GM18909 (cell line): ENCODE measurements around the gene BICDL1.

Experiments
- ATAC-seq: cut with Tn5 transposase; IDR thresholded peaks from one replicate; pipeline ENCODE4 v1.9.1; 2021; ENCODE audit warnings: mild to moderate bottlenecking; ENCODE audit not compliant: unreplicated experiment, poor library complexity

Gene BICDL1

DNA sequence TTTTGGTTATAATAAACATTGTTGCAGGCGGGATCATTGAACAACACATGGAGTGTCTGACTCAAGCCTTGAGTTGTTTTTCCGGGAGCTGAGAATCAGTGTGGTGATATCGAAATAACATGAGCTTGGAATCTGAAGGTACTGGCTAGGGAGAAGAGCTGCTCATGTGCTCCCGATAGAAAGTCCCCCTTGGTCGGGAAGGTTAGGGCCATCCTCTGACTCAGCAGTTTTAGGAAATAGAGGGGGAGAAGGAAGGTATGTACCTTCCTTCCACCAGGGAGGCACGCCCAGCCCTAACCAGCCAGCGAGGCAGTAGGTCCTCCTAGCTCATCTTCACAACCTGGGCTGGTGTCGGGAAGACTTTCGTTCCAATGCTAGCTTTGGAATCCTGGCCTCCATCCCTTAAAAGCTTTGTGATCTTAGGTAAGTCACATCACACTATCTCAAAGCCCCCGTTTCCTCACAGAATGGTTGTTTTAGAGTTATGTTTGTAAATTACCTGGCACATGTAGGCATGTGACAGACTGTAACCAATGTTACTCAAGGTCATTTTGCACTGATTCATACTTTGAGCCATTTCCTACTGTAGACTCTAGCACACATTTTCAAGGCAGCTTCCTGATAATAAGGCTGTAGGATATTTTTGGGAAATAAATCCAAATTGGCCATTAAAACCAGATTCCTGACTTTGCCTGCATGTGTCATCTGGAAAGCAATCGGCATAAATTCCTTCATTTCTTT lies 129.5 kb downstream of the BICDL1 start:
- ATAC-seq = no peak

DNA sequence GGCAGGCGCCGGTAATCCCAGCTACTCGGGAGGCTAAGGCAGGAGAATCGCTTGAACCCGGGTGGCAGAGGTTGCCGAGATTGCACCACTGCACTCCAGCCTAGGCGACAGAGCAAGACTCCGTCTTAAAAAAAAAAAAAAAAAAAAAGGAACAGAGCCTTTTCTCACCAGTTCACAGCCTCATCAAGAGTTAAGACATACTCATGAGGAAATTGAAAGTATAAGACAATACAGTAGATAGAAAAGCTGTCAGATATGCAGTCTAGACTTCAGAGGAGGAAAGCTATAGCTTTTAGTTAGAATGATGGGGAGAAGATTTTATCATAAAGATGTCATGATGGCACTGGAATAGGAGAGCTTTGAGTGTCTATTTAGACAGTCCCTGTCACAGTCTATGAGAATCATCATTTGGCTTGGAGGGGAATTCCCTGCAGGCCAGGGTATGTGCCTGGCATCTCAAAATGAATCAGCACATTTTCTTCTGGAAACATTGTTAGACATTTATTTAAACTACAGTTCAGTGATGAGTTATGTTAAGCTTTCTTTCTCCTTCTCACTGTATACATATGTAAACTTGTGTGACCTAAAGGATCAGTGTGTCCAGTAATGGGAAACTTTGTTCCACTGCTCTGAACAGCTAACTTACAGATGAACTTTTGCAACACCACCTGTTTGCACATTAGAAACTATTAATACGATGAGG lies 130.4 kb downstream of the BICDL1 start:
- no peak for ATAC-seq

- no peak for ATAC-seq
These were observed 132.3 kb downstream of the BICDL1 start for GRCh38 chr12:120121343-120121742.

DNA sequence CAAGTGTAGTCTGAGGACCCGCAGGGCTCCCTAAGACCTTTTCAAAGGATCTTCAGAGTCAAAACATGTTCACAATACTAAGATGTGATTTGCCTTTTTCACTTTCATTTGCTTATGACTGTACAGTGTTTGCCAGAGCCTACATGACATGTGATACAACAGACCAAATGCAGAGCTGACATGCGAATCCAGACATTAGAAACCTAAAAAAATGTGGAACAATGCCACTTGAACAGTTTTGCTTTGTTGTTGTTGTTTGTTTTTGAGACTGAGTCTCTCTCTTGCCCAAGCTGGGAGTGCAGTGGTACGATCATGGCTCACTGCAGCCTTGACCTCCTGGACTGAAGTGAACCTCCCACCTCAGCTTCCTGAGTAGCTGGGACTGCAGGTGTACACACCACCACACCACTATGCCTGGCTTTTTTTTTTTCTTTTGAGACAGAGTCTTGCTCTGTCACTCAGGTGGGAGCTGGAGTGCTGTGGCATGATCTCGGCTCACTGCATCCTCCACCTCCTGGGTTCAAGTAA lies 132.8 kb downstream of the BICDL1 start:
- ATAC-seq = peak; percentile 40

DNA sequence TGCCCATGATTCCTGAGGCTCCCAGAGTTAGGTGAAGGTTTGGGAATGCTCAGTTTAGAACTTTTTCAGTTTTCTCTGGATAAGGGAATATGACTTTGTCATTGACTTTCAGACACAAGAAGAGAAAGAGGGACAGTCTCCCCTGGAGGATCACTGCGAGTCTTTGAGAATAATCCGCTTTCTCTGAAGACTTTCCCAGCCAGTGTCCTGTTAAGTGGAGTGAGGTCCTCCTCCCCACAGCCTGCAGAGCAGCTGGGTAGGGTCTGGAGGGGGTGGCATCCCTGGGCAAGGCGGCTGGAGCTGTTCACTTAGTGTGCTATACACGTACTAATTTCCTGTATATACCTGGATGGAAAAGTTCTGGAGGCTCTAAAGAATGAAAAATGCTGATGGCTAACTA lies 136.0 kb downstream of the BICDL1 start:
- no peak for ATAC-seq

GRCh38 chr12:120125792-120126634 lies 137.0 kb downstream of the BICDL1 start:
- no peak for ATAC-seq

DNA sequence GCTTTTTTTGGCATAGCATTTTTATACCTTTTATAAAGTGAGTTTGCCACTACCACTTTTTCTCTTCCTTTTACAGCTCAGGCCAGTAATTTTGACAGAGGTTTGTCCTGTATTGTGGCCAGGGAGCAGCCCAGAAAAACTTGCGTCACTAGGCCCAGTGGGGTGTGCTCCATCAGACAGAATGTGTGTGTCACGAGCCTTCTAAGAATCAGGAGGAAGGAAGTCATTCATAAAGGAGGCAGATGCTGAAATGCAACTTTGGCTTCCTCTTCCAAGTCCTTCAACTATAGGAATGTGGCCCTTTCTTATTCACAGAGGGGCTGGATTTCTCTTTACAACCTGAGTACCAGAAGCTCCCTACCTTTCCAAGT lies 137.6 kb downstream of the BICDL1 start:
- no peak for ATAC-seq

- ATAC-seq = no peak
These were observed 141.0 kb downstream of the BICDL1 start for GRCh38 chr12:120130011-120130410.

- ATAC-seq = no peak
These were observed 142.1 kb downstream of the BICDL1 start for GRCh38 chr12:120131116-120131515.

DNA sequence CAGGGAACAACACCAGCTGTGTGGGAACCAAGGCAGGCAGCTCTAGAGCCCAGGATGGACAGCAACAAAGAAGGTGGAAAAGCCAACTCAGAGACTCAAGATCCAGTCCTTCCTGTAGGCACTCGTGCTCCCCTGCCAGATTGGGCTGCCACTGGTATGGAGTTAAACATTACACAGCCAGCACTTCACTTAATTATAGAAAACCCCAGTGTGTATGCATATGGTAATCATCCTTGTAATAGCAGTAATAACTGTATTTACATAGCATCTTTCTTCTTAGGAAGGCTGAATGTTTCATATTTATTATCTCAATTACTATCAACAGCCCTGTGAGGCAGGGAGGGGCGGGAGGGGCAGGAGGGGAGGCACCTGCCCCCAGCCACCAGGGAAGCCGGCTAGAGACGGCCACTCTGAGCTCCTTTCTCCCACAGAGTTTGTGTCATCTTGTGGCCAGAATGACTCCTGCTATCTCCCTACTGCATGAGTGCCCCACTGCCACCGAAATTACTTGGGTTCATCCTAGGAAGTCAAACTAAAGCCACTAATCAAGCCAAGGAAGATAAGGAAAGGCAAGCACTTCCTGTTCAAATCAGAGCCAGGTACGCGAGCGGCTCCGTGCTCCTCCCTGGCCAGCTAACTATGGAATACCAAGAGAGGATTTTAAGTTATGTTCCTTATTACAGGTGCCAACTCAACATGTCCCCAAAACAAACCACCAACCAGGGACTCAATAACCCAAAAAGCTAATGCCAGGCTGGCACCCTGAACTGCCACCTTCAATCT lies 143.2 kb downstream of the BICDL1 start:
- ATAC-seq = no peak

GRCh38 chr12:120132863-120133385 lies 143.9 kb downstream of the BICDL1 start:
- ATAC-seq = peak; percentile 91

GRCh38 chr12:120134307-120134980 lies 145.4 kb downstream of the BICDL1 start:
- ATAC-seq = no peak

GRCh38 chr12:120136093-120136770 lies 147.2 kb downstream of the BICDL1 start:
- no peak for ATAC-seq

DNA sequence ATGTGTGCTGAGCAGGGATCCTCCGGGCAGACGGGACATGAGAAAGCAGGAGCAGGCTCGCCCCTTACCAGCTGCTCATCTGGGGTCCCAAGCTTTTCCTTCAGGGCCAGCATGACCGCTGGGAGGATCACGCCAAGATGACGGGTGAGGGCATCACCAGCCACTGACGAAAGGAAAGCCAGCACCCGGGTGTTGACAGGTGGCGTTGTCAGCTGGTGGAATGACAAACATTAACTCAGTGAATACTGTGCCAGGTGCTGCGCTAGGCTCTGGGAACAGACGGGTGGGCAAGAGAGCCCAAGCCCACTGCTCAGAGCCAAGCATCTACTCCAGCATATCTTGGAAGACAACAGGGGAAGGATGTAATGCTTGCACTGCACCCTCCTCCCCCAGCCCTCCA lies 148.8 kb downstream of the BICDL1 start:
- ATAC-seq = no peak

DNA sequence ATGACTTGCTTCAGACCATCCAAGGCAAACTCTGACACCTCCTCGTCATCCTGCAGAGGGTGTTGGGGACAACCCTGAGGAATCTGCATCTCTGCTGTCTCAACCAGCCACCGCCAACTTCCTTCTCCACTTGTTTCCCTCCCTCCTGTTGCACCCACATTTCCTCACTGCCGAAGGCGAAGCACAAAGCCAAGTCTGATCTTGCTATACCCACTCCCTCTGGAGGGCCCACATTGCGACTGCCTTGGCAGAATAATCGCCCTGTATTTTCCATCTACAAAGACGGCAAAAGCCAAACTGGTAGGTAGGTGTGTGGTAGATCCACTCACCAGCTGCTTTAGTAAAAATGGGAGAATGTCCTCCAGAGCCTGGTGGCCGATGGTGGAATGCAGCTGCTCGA lies 149.3 kb downstream of the BICDL1 start:
- no peak for ATAC-seq

- ATAC-seq = no peak
These were observed 150.9 kb downstream of the BICDL1 start for GRCh38 chr12:120139958-120140357.

DNA sequence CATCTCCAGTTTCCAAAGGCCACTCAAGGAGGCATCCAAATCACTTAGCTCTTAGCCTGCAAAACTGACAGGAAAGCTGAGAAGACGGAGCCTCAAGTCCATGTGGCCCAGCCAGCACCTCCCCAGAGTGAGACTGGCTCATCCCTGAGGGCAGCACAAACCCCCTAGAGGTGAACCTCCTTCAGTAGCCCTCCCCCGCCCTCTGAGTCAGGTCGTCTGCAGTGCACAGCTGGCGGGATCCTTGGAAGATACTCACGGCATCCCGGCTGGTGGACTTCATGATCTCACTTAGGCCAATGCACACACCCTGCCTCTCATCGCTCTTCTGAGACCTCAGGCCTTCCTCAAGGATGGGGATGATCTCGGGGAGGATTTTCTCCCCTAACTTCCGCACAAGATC lies 151.6 kb downstream of the BICDL1 start:
- no peak for ATAC-seq

DNA sequence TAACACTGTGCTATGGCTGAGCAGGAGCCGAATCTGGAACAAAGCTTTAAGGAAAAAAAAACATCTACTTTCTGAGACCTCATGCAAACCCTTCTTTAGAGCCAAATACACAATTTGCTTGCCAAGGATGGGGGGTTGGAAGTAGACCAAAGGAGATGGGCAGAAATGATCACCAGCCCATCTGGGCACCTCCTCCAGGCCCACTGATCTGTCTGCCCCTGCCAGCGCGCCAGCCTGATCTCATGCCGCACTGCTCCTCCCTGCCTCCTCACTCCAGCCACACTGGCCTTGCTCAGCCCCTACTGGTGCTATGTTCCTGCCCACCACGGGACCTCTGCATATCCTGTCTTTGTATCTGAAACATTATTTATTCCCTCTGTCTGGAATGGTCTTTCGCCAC lies 152.3 kb downstream of the BICDL1 start:
- no peak for ATAC-seq
